H9 (cell line): Measurements from ENCODE around the gene TMEM208. TPM values are rescaled to one million over a fixed set of nuclear protein-coding genes. Genes with fewer than 3 reads are reported as not detected.
A peak's percentile ranks its signal among the peaks of the same experiment; 100 is the strongest.

Experiments
- DNase-seq: peaks from one replicate; pipeline ENCODE4 v3.0.0-alpha.2; 2017
- H2AFZ ChIP-seq: one replicate; pipeline ENCODE4 v1.6.1; 2013; ENCODE audit warnings: mild to moderate bottlenecking, low read length, control low read depth, moderate library complexity
- H2AK5ac ChIP-seq: 2 replicates; pipeline ENCODE4 v1.6.1; 2013; ENCODE audit warnings: low read length, control low read depth, mixed read lengths; ENCODE audit not compliant: insufficient read length
- H2BK120ac ChIP-seq: one replicate; pipeline ENCODE4 v1.6.1; 2013; ENCODE audit warnings: low read depth, mild to moderate bottlenecking, low read length, control low read depth, inconsistent platforms; ENCODE audit not compliant: poor library complexity, severe bottlenecking
- H2BK12ac ChIP-seq: 2 replicates; pipeline ENCODE4 v1.6.1; 2013; ENCODE audit warnings: low read length, control low read depth, mixed read lengths, low read depth; ENCODE audit not compliant: insufficient read length
- H2BK15ac ChIP-seq: 2 replicates; pipeline ENCODE4 v1.6.1; 2013; ENCODE audit warnings: low read depth, low read length, control low read depth
- H2BK20ac ChIP-seq: one replicate; pipeline ENCODE4 v1.6.1; 2013; ENCODE audit warnings: low read depth, mild to moderate bottlenecking, low read length, control low read depth, inconsistent platforms; ENCODE audit not compliant: poor library complexity, severe bottlenecking
- H2BK5ac ChIP-seq: 2 replicates; pipeline ENCODE4 v1.6.1; 2013; ENCODE audit warnings: low read length, control low read depth, mixed read lengths; ENCODE audit not compliant: insufficient read length
- H3K14ac ChIP-seq: 2 replicates; pipeline ENCODE4 v1.6.1; 2013; ENCODE audit warnings: low read length, control low read depth; ENCODE audit not compliant: insufficient read depth
- H3K18ac ChIP-seq: 2 replicates; pipeline ENCODE4 v1.6.1; 2013; ENCODE audit warnings: low read depth, mild to moderate bottlenecking, mixed read lengths, low read length, control low read depth; ENCODE audit not compliant: insufficient read length
- H3K23ac ChIP-seq: 2 replicates; pipeline ENCODE4 v1.6.1; 2013; ENCODE audit warnings: low read length, control low read depth, mixed read lengths, low read depth; ENCODE audit not compliant: insufficient read length
- H3K23me2 ChIP-seq: 2 replicates; pipeline ENCODE4 v1.6.1; 2013; ENCODE audit warnings: low read depth, mild to moderate bottlenecking, mixed read lengths, low read length, control low read depth; ENCODE audit not compliant: insufficient read length, poor library complexity, severe bottlenecking
- H3K27ac ChIP-seq: 2 replicates; pipeline ENCODE4 v1.5.1; 2013; ENCODE audit warnings: low read length, control low read depth, mixed read lengths, low read depth; ENCODE audit not compliant: insufficient read length
- H3K27me3 ChIP-seq: 2 replicates; pipeline ENCODE4 v1.6.1; 2013; ENCODE audit warnings: low read length, control low read depth, inconsistent platforms; ENCODE audit not compliant: insufficient read depth
- H3K4ac ChIP-seq: 2 replicates; pipeline ENCODE4 v1.6.1; 2013; ENCODE audit warnings: low read depth, mild to moderate bottlenecking, control low read depth, inconsistent platforms, low read length, moderate library complexity
- H3K4me1 ChIP-seq: 2 replicates; pipeline ENCODE4 v1.6.1; 2013; ENCODE audit warnings: low read length, control low read depth, inconsistent platforms; ENCODE audit not compliant: insufficient read depth
- H3K4me2 ChIP-seq: 2 replicates; pipeline ENCODE4 v1.6.1; 2013; ENCODE audit warnings: low read length, control low read depth, mixed read lengths; ENCODE audit not compliant: insufficient read length, insufficient read depth
- H3K56ac ChIP-seq: 2 replicates; pipeline ENCODE4 v1.6.1; 2013; ENCODE audit warnings: low read depth, mild to moderate bottlenecking, mixed read lengths, low read length, control low read depth; ENCODE audit not compliant: insufficient read length
- H3K79me1 ChIP-seq: 2 replicates; pipeline ENCODE4 v1.6.1; 2013; ENCODE audit warnings: low read depth, mild to moderate bottlenecking, moderate library complexity, low read length, control low read depth, inconsistent platforms; ENCODE audit not compliant: insufficient read depth, poor library complexity, severe bottlenecking
- H3K79me2 ChIP-seq: 2 replicates; pipeline ENCODE4 v1.6.1; 2013; ENCODE audit warnings: low read length, control low read depth, inconsistent platforms; ENCODE audit not compliant: insufficient read depth
- H3K9ac ChIP-seq: 2 replicates; pipeline ENCODE4 v1.6.1; 2013; ENCODE audit warnings: low read length, control low read depth, mixed read lengths; ENCODE audit not compliant: insufficient read length; ENCODE audit errors: extremely low read depth
- H3K9me3 ChIP-seq: one replicate; pipeline ENCODE4 v1.6.1; 2013; ENCODE audit warnings: low read depth, low read length, inconsistent platforms; ENCODE audit not compliant: control insufficient read depth
- H3T11ph ChIP-seq: one replicate; pipeline ENCODE4 v1.6.1; 2013; ENCODE audit warnings: mild to moderate bottlenecking, low read length, control low read depth, inconsistent platforms
- H4K20me1 ChIP-seq: one replicate; pipeline ENCODE4 v1.6.1; 2013; ENCODE audit not compliant: control insufficient read depth, insufficient read length, insufficient read depth
- H4K5ac ChIP-seq: 2 replicates; pipeline ENCODE4 v1.6.1; 2013; ENCODE audit warnings: low read depth, mild to moderate bottlenecking, mixed read lengths, low read length, control low read depth; ENCODE audit not compliant: insufficient read length
- H4K8ac ChIP-seq: replicated peaks from 2 replicates; pipeline ENCODE4 v1.6.1; 2013; ENCODE audit warnings: low read length, control low read depth, mixed read lengths, low read depth; ENCODE audit not compliant: insufficient read length
- H4K91ac ChIP-seq: 2 replicates; pipeline ENCODE4 v1.6.1; 2013; ENCODE audit warnings: low read depth, mild to moderate bottlenecking, moderate library complexity, mixed read lengths, low read length, control low read depth; ENCODE audit not compliant: insufficient read length
- H3K27ac Mint-ChIP-seq, 3 experiments: 2 replicates in 2 of 3; 3 replicates in 1 of 3; pipeline ENCODE4 v1.8.0; 2020 to 2021; ENCODE audit warnings: mixed read lengths in 3 of 3, mild to moderate bottlenecking in 1 of 3, moderate library complexity in 1 of 3
- H3K27me3 Mint-ChIP-seq: 2 replicates; pipeline ENCODE4 v1.8.0; 2021; ENCODE audit warnings: low read depth, mild to moderate bottlenecking, moderate library complexity, mixed read lengths
- H3K36me3 Mint-ChIP-seq, 3 experiments: 2 replicates in 2 of 3; 3 replicates in 1 of 3; pipeline ENCODE4 v1.8.0; 2020 to 2021; ENCODE audit warnings: low read depth in 3 of 3, mixed read lengths in 3 of 3; ENCODE audit not compliant: insufficient read depth in 1 of 3
- H3K4me1 Mint-ChIP-seq, 2 experiments: 2 replicates each; pipeline ENCODE4 v1.8.0; 2020; ENCODE audit warnings: mixed read lengths in 2 of 2
- H3K4me3 Mint-ChIP-seq, 2 experiments: 2 replicates in 1 of 2; 3 replicates in 1 of 2; pipeline ENCODE4 v1.8.0; 2020 to 2021; ENCODE audit warnings: mild to moderate bottlenecking in 2 of 2, mixed read lengths in 2 of 2, moderate library complexity in 1 of 2
- H3K9me3 Mint-ChIP-seq, 2 experiments: 2 replicates in 1 of 2; 3 replicates in 1 of 2; pipeline ENCODE4 v1.8.0; 2020; ENCODE audit warnings: mild to moderate bottlenecking in 2 of 2, mixed read lengths in 2 of 2, moderate library complexity in 1 of 2
- CTCF ChIP-seq: fragments of 200-600 bp; sonication (generic); conservative IDR thresholded peaks from 3 replicates; pipeline ENCODE4 v1.8.0; 2021; ENCODE audit warnings: antibody characterized with exemption, mild to moderate bottlenecking
- WGBS: extraction: QIAGEN DNeasy Blood & Tissue Kit; methylation state at CpG from one replicate; pipeline ENCODE4 v1.1.7; 2013; ENCODE audit warnings: missing lambda C conversion rate, low lambda C conversion rate, mixed read lengths; ENCODE audit not compliant: insufficient read length; ENCODE audit errors: extremely low coverage; 5-methylcytosine and 5-hydroxymethylcytosine counted together
- total RNA-seq: library from RNA; stranded (reverse); gene quantifications from 2 replicates; pipeline ENCODE4 v1.2.1, GENCODE V29; 2021

Gene TMEM208
- total RNA-seq, 1 experiment from 2014 or later: 42.6 TPM

GRCh38 chr16:67216612-67217490 lies 10.1 kb upstream of the TMEM208 start:
- Histone ChIP-seq H2BK12ac (no peak overlapping the region), H3K18ac (no peak overlapping the region), H3K4ac (no peak overlapping the region), H4K8ac (no peak overlapping the region), H3K79me1 (no peaks in the 10 kb centered on the region), H3K56ac (no peak overlapping the region), H3T11ph (no peak overlapping the region), H2BK5ac (no peak overlapping the region), H3K23ac (no peak overlapping the region), H3K4me2 (no peak overlapping the region), H3K79me2 (no peaks in the 10 kb centered on the region), H3K9me3 (no peaks in the 10 kb centered on the region), H2AK5ac (no peak overlapping the region), H4K5ac (no peak overlapping the region), H3K4me1 (no peaks in the 10 kb centered on the region), H3K14ac (no peak overlapping the region), H2BK20ac (no peak overlapping the region), H2AFZ (no peak overlapping the region), H4K91ac (no peak overlapping the region), H4K20me1 (no peaks in the 10 kb centered on the region), H3K27me3 (no peaks in the 10 kb centered on the region; the same call in 1 of the 2 replicates), H2BK15ac (no peak overlapping the region), H3K27ac (no peak overlapping the region), H3K23me2 (no peaks in the 10 kb centered on the region), H3K9ac (no peak overlapping the region), H2BK120ac (no peak overlapping the region)
- H3K27ac Mint-ChIP-seq: peak overlapping the region in 1 of 3 experiments; percentile 63; a peak in 2 of 7 replicates
- H3K4me3 Mint-ChIP-seq: no peak overlapping the region
- no peaks in the 10 kb centered on the region for H3K36me3 Mint-ChIP-seq
- DNase-seq: no peak
- peaks cover 49% of the 10 kb centered on the region for H3K27me3 Mint-ChIP-seq
- no peaks in the 10 kb centered on the region for H3K9me3 Mint-ChIP-seq
- WGBS: no CpG with 5 or more reads among the region's 18 CpGs
- TF ChIP-seq CTCF: no peak
- no peaks in the 10 kb centered on the region for H3K4me1 Mint-ChIP-seq
